ENCODE results near the gene CADM2. TPM values are rescaled to one million over a fixed set of nuclear protein-coding genes. Genes with fewer than 3 reads are reported as not detected.

The CADM2 gene
- total RNA-seq, 1 experiment from 2014 or later, result 10.9 TPM

GRCh38 chr3:85572978-85573377 is 614.2 kb downstream of the CADM2 start:
- Histone ChIP-seq H3K79me2 (ENCODE audit: insufficient read depth, low read length) (no peaks in the 10 kb centered on the region), H3K9me3 (ENCODE audit: control insufficient read depth, low read depth, low read length) (no peaks in the 10 kb centered on the region), H2AK5ac (ENCODE audit: insufficient read length, low read length) (no peak overlapping the region), H2BK12ac (ENCODE audit: insufficient read length, low read depth, low read length) (no peak overlapping the region), H2BK120ac (ENCODE audit: low read depth, low read length, poor library complexity, severe bottlenecking) (no peak overlapping the region), H3K14ac (ENCODE audit: insufficient read depth, low read length) (no peak overlapping the region), H3K23me2 (ENCODE audit: insufficient read length, low read depth, low read length, poor library complexity, severe bottlenecking) (no peaks in the 10 kb centered on the region), H4K20me1 (ENCODE audit: control insufficient read depth, insufficient read depth, insufficient read length) (no peaks in the 10 kb centered on the region), H3K56ac (ENCODE audit: insufficient read length, low read depth, low read length) (no peak overlapping the region), H2AFZ (ENCODE audit: low read length) (no peak overlapping the region), H3K4me2 (ENCODE audit: insufficient read depth, insufficient read length, low read length) (no peak overlapping the region), H3K4ac (ENCODE audit: low read depth, low read length) (no peak overlapping the region), H3K27ac (ENCODE audit: insufficient read length, low read depth, low read length) (no peak overlapping the region), H4K5ac (ENCODE audit: insufficient read length, low read depth, low read length) (no peak overlapping the region), H2BK15ac (ENCODE audit: low read depth, low read length) (no peak overlapping the region), H3K27me3 (ENCODE audit: insufficient read depth, low read length) (no peaks in the 10 kb centered on the region), H3K4me1 (ENCODE audit: insufficient read depth, low read length) (no peaks in the 10 kb centered on the region), H3K9ac (ENCODE audit: extremely low read depth, insufficient read length, low read length) (no peak overlapping the region), H2BK20ac (ENCODE audit: low read depth, low read length, poor library complexity, severe bottlenecking) (no peak overlapping the region), H3T11ph (ENCODE audit: low read length) (no peak overlapping the region), H4K8ac (replicated peaks; ENCODE audit: insufficient read length, low read depth, low read length) (no peak overlapping the region), H2BK5ac (ENCODE audit: insufficient read length, low read length) (no peak overlapping the region), H3K79me1 (ENCODE audit: insufficient read depth, low read depth, low read length, poor library complexity, severe bottlenecking) (no peaks in the 10 kb centered on the region), H4K91ac (ENCODE audit: insufficient read length, low read depth, low read length) (no peak overlapping the region), H3K18ac (ENCODE audit: insufficient read length, low read depth, low read length) (no peak overlapping the region), H3K23ac (ENCODE audit: insufficient read length, low read depth, low read length) (no peak overlapping the region)
- H3K9me3 Mint-ChIP-seq, result no peaks in the 10 kb centered on the region
- no peaks in the 10 kb centered on the region for H3K27me3 Mint-ChIP-seq (ENCODE audit: low read depth)
- H3K4me1 Mint-ChIP-seq, result peaks cover 7 to 9% of the 10 kb centered on the region in 2 experiments
- no CpG with 5 or more reads among the region's 5 CpGs for WGBS (ENCODE audit: extremely low coverage, insufficient read length, low lambda C conversion rate)
- H3K4me3 Mint-ChIP-seq, result no peak overlapping the region
- DNase-seq, result no peak
- no peak overlapping the region for H3K27ac Mint-ChIP-seq
- TF ChIP-seq CTCF (conservative IDR thresholded peaks at IDR 0.05), result no peak
- no peaks in the 10 kb centered on the region; a peak in 1 of 7 replicates for H3K36me3 Mint-ChIP-seq (ENCODE audit: insufficient read depth in 1 of 3, low read depth in 3 of 3)

Measured in H9 (cell line).